IPS DF 6.9 (cell line): ENCODE measurements around the gene MAGEA9B.
"Not testable (repeated sequence)": the region's sequence is repeated elsewhere in the genome, so short reads cannot be mapped to it uniquely, and the experiment has no call there.

ENCODE experiments used
- DNase-seq: peaks from one replicate; pipeline ENCODE4 v3.0.0-alpha.2; 2013; ENCODE audit warnings: low read depth, low spot score
- H3K27ac ChIP-seq: one replicate; pipeline ENCODE4 v1.5.1; 2013; ENCODE audit warnings: low read length, control low read depth
- H3K27me3 ChIP-seq: 2 replicates; pipeline ENCODE4 v1.6.1; 2013; ENCODE audit warnings: mild to moderate bottlenecking, low read length; ENCODE audit not compliant: control insufficient read depth, insufficient read depth
- H3K36me3 ChIP-seq: 2 replicates; pipeline ENCODE4 v1.6.1; 2013; ENCODE audit warnings: low read length; ENCODE audit not compliant: control insufficient read depth, insufficient read depth
- H3K4me1 ChIP-seq: 2 replicates; pipeline ENCODE4 v1.6.1; 2013; ENCODE audit warnings: low read length; ENCODE audit not compliant: control insufficient read depth, insufficient read depth
- H3K4me3 ChIP-seq: 2 replicates; pipeline ENCODE4 v1.5.1; 2013; ENCODE audit warnings: mild to moderate bottlenecking, low read length
- H3K9me3 ChIP-seq: 2 replicates; pipeline ENCODE4 v1.6.1; 2013; ENCODE audit warnings: low read length, inconsistent platforms; ENCODE audit not compliant: control insufficient read depth, insufficient read depth
- WGBS: extraction: QIAGEN DNeasy Blood & Tissue Kit; methylation state at CpG from one replicate; pipeline ENCODE4 v1.1.7; 2013; ENCODE audit warnings: mixed read lengths, missing lambda C conversion rate; ENCODE audit not compliant: insufficient read length, insufficient coverage; 5-methylcytosine and 5-hydroxymethylcytosine counted together

Gene MAGEA9B

GRCh38 chrX:149611623-149612175 lies 24.4 kb upstream of the MAGEA9B start:
- Histone ChIP-seq H3K27me3 (no peaks in the 10 kb centered on the region), H3K9me3 (no peaks in the 10 kb centered on the region), H3K36me3 (no peaks in the 10 kb centered on the region), H3K27ac (no peak overlapping the region), H3K4me1 (no peaks in the 10 kb centered on the region), H3K4me3 (no peak overlapping the region)
- WGBS: no CpG with 5 or more reads among the region's 1 CpG
- DNase-seq: no peak

GRCh38 chrX:149610511-149610910 lies 23.3 kb upstream of the MAGEA9B start:
- no CpG with 5 or more reads among the region's 5 CpGs for WGBS
- H3K36me3 ChIP-seq: no peaks in the 10 kb centered on the region

GRCh38 chrX:149607699-149608098 lies 20.4 kb upstream of the MAGEA9B start:
- Histone ChIP-seq H3K9me3 (no peaks in the 10 kb centered on the region), H3K27ac (no peak overlapping the region), H3K36me3 (no peaks in the 10 kb centered on the region), H3K4me3 (no peak overlapping the region), H3K4me1 (no peaks in the 10 kb centered on the region), H3K27me3 (no peaks in the 10 kb centered on the region)
- no peak for DNase-seq

More at GRCh38 chrX:149610511-149610910, 23.3 kb upstream of the MAGEA9B start:
- no peaks in the 10 kb centered on the region for H3K4me1 ChIP-seq
- no peak for DNase-seq
- H3K27me3 ChIP-seq: no peaks in the 10 kb centered on the region
- no peak overlapping the region for H3K27ac ChIP-seq
- no peak overlapping the region for H3K4me3 ChIP-seq
- H3K9me3 ChIP-seq: no peaks in the 10 kb centered on the region

GRCh38 chrX:149605248-149605885 lies 18.1 kb upstream of the MAGEA9B start:
- H3K9me3 ChIP-seq, H3K4me1 ChIP-seq, H3K36me3 ChIP-seq, DNase-seq, H3K27me3 ChIP-seq, H3K4me3 ChIP-seq, H3K27ac ChIP-seq: not testable (repeated sequence)
- WGBS: no CpG with 5 or more reads among the region's 7 CpGs

GRCh38 chrX:149598603-149599002 lies 11.3 kb upstream of the MAGEA9B start:
- H3K9me3 ChIP-seq: not testable (repeated sequence)

GRCh38 chrX:149595943-149596342 lies 8.7 kb upstream of the MAGEA9B start:
- H3K4me1 ChIP-seq, H3K27me3 ChIP-seq, H3K4me3 ChIP-seq, H3K27ac ChIP-seq, H3K9me3 ChIP-seq, H3K36me3 ChIP-seq, DNase-seq: not testable (repeated sequence)
- WGBS: no CpG with 5 or more reads among the region's 7 CpGs

More at GRCh38 chrX:149598603-149599002, 11.3 kb upstream of the MAGEA9B start:
- not testable (repeated sequence) for H3K27ac ChIP-seq, DNase-seq, H3K4me1 ChIP-seq, H3K27me3 ChIP-seq, H3K4me3 ChIP-seq, H3K36me3 ChIP-seq
- no CpG with 5 or more reads among the region's 11 CpGs for WGBS

GRCh38 chrX:149595214-149595613 lies 8.0 kb upstream of the MAGEA9B start, which contains the start of gene HSFX2:
HSFX2 (minus strand) TSS chrX:149595314; CDS start chrX:149594700, 614 bp downstream.
- not testable (repeated sequence) for H3K27me3 ChIP-seq, DNase-seq, H3K4me3 ChIP-seq, H3K9me3 ChIP-seq, H3K36me3 ChIP-seq, H3K4me1 ChIP-seq, H3K27ac ChIP-seq
- no CpG with 5 or more reads among the region's 17 CpGs for WGBS

- no CpG with 5 or more reads among the region's 7 CpGs for WGBS
- DNase-seq: not testable (repeated sequence)
These were observed 3.7 kb upstream of the MAGEA9B start for GRCh38 chrX:149590993-149591392.

GRCh38 chrX:149585631-149586030 lies 1.6 kb downstream of the MAGEA9B start:
- no CpG with 5 or more reads among the region's 17 CpGs for WGBS
- not testable (repeated sequence) for DNase-seq, H3K27me3 ChIP-seq, H3K9me3 ChIP-seq, H3K4me3 ChIP-seq, H3K27ac ChIP-seq, H3K36me3 ChIP-seq, H3K4me1 ChIP-seq

More at GRCh38 chrX:149590993-149591392, 3.7 kb upstream of the MAGEA9B start:
- H3K36me3 ChIP-seq, H3K4me1 ChIP-seq, H3K27me3 ChIP-seq, H3K9me3 ChIP-seq, H3K27ac ChIP-seq, H3K4me3 ChIP-seq: not testable (repeated sequence)

- not testable (repeated sequence) for H3K4me3 ChIP-seq, H3K27ac ChIP-seq, H3K36me3 ChIP-seq, H3K4me1 ChIP-seq, DNase-seq, H3K9me3 ChIP-seq, H3K27me3 ChIP-seq
- no CpG with 5 or more reads among the region's 1 CpG for WGBS
These were observed 13.8 kb downstream of the MAGEA9B start for GRCh38 chrX:149573456-149573855.

GRCh38 chrX:149572743-149573142 lies 14.5 kb downstream of the MAGEA9B start:
- Histone ChIP-seq H3K4me1 (no peaks in the 10 kb centered on the region), H3K4me3 (no peak overlapping the region), H3K9me3 (no peaks in the 10 kb centered on the region), H3K36me3 (no peaks in the 10 kb centered on the region), H3K27ac (no peak overlapping the region), H3K27me3 (no peaks in the 10 kb centered on the region)
- DNase-seq: no peak
- no CpG with 5 or more reads among the region's 1 CpG for WGBS
